GM21717 (cell line): ENCODE results near the gene THSD7A.

ENCODE experiments used
- ATAC-seq: cut with Tn5 transposase; IDR thresholded peaks from one replicate; pipeline ENCODE4 v1.9.1; 2021; ENCODE audit warnings: mild to moderate bottlenecking, moderate library complexity; ENCODE audit not compliant: unreplicated experiment

The THSD7A gene

DNA sequence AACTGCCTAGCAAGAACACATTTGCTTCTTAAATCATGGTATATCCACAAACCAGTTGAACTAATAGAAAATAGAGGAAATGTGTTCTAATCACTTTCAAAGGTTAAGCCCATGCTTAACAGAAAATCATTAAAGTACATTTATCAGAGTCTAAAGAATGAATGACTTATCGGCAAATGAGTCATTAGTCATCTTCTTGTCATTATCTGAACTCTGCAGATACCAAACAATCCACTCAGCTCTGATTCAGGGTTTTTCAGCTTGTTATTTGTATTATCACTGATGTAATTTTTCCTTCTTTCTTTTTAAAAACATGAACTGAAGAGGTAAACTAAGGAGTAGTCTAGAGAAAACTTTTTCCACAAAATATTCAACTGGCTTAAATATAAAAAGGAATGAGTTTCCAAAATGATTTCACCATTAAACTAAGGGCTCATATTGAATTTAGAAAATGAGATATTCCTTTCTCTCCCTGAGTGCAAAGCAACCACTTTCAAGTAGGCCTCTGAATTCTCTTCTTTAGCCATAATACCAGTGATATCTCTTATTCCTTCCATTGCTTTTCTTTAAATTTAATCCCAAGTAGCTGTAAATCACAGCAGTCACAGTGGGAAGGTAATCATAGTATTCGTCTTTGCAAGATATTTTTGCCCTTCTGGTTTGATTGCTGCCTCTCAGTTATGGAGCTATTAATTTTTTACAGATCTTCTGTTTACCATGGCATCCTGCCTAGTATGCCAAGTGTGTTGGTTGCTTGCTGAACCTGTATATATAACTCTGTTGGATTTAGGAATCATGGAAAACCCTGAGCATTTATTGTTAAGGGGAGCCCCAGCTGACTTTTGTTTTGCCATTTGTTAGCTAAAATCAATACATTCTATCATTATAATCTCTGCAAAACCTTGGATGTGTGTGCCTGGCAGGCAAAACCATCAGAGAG lies 125.1 kb downstream of the THSD7A start:
- ATAC-seq: no peak

DNA sequence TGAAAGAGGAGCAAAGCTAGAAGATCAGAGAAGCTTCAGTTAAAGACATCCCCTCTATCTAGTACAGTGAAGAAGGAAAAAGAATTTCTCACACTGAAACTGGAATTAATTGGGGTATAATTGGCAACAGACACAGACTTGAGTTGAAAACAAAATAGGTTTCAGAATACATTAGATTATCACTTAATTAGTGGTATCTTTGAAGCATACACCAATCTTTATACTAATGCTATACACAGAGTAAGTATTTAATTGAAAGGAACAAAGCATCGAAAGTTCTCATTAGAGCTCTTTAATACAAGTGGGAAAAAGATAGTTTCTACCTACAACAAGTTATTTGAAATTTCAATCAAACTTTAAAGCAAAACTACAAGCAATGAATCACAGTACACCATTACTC lies 128.2 kb downstream of the THSD7A start:
- no peak for ATAC-seq

DNA sequence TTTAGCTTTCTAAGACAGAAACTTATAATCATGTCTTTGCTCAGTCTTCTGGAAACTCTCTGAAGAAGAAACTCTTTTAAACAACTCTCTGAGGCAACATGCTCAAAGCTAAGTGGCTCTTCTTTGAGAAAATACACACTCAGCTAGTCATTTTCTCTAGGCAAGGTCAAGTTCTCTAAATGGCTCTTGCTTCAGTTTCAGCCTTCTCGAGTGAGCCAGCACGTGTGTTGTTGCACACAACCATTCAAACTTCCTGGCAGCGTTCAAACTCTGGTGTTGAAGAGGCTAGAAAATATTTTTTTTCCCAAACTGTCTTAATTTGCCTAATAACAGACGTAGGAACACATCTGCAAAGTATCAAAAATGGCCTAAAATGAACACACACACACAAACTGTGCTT lies 129.1 kb downstream of the THSD7A start:
- ATAC-seq: no peak

DNA sequence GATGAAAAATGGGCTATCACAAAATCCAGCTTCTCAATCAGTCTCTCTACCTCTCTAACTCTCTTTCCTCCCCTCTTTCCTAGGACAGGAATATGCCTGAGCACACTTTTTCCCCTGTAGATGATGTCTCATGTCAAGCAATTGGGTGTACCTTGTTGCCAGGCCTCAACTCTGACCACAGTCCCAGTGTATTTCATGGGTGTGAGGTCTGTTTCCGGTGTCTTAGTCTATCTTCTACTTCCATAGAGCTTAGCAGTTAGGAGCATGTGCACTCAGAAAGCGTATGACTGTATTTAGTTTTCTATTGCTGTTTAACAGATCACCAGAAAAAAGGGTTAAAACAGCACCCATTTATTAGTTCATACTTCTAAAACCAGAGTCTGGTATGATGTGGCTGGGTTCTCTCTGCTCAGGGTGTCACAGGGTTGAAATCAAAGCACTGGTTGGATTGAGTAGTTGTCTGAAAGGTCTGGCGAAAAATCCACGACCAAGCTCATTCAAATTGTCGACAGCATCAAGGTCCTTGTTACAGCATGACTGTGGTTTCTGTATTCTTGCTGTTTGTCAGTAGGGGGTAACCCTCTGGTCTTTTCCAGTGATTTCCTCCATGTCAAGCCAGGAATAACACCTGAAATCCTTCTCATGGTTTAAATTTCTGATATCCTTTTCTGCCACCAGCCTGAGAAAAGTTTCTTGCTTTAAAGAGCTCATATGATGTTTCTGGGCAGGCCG lies 130.0 kb downstream of the THSD7A start:
- ATAC-seq: no peak

DNA sequence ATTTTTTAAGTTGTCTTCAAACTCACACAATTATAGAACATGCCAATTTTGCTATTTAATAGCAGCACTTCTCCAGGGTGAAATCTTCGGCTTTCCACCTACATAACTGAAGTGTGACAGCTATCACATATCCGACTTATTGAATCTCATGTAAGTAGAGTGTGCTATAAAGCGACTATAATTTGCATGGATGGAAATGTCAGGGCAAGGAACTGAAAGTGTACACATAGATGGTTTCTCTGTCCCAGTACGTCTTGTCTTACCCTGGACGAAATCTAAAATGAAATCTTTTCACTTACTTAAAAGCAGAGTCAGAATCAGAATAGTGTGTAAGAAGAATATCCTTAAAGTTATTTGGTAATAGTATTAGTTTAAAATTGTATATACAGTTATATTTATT lies 132.3 kb downstream of the THSD7A start:
- ATAC-seq: no peak

DNA sequence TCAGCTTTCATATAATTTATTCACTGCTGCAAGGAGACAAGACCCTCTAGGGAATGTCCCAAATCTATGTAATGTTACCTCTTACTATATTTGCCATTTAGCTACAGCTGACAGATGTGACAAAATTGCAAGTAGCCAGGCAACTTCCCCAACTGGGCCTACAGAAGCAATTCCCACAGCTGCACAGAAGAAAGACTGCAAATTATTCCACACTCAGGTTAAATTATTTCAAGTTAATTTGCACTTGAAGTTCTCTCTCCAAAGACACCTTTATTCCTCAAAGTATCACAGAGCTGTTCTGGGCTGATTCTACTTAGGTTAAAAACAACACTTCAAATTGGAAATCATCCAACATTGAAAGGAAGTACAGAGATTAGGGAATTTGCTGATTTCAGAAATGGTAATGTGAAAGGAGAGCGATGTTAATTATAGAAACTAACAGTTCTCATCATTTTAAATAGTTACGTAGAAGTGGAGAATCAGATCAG lies 133.6 kb downstream of the THSD7A start:
- ATAC-seq: no peak

DNA sequence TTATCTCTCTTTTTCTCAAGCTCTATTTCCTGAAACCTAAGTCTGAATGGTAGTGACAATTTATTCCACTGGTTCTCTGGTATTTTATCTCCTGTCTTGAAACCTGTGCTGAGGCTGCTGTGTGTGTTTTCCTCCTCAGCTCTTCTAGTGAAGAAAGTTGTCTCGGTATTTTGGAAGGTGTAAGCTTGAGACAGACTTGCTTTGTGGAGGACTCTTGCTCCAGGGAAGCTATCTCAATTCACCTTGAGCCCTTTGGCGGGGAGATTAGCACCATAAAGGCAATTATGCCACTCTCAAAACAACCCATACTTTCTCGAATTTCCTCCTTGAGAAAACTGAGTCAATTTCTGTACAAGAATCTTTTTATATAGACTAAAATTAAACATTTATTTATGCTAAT lies 141.6 kb downstream of the THSD7A start:
- no peak for ATAC-seq

DNA sequence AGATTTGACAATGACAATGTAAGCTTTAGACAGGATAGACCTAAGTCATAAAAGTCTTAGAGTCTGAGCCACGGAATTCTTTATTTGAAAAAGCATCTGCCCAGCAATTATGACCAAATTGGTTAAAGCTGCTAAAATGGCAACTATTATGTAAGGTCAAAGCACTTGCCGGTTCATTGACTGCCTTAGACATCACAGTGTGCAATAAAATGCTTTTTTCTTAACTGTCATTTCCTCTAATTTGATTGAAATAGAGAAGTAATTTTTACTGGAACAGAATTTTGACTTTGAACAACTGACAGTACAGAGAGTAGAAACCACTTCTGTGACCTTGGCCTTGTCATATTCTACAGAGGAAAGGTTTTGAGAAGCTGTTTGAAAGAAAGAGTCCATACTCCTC lies 142.9 kb downstream of the THSD7A start:
- ATAC-seq: no peak

DNA sequence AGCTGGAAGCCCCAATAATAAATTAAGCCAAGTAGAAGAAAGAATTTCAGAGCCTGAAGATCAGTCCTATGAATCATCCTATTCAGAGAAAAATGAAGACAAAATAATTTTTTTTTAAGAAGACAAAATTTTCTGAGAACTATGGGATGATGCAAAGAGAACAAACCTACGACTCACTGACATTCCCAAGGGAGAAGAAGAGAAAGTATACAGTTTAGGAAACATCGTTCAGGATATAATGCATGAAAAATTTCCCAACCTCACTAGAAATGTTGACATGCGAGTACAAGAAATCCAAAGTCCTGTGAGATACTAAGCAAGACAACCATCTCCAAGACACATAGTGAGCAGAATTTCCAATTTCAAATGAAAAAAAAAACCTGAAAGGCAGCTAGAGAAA lies 150.5 kb downstream of the THSD7A start:
- ATAC-seq: no peak

DNA sequence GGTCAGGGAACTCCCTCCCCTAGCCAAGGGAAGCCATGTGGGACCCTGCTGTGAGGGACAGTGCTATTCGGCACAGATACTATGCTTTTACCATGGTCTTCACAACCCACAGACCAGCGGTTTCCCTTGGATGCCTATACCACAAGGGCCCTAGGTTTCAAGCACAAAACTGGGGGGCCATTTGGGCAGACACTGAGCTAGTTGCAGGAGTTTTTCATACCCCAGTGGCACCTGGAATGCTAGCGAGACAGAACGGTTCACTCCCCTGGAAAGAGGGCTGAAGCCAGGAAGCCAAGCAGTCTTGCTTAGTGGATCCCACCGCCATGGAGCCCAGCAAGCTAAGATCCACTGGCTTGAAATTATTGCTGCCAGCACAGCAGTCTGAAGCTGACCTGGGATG lies 156.8 kb downstream of the THSD7A start:
- ATAC-seq: no peak

DNA sequence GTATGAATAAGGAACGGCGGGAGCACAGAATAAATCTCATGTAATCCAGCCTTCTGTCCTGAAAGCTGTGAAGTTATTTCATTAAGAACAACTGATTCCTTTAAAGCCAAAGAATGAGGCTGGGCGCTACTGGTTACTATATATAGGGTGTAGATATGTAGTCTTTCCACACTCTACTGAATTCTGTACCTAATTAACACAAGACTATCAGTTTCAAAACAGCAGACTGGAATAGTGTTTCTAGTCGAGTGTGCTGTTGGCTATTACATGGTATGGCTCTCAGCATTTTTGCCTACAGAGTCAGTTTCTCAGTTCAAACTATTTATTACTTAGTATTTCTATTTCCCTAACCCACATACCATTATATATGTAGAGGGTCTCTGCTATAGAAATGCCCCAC lies 163.3 kb downstream of the THSD7A start:
- no peak for ATAC-seq

DNA sequence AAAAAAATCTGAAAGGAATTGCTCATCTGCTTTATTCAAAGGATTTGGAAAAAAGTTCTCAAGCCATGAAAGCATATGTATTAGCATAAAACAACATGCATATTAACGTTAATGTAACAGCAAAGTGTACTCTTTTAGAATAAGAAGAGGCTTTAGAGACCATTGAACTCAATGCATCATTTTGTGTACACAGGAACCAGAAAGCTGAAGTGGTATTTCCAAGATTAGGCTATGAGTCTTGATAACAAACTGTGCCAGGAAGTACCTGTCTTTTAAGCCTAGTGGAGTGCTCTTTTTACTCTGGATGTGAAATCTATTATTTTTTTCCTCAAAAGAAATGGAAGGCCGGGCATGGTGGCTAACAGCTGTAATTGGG lies 164.2 kb downstream of the THSD7A start:
- ATAC-seq: no peak

DNA sequence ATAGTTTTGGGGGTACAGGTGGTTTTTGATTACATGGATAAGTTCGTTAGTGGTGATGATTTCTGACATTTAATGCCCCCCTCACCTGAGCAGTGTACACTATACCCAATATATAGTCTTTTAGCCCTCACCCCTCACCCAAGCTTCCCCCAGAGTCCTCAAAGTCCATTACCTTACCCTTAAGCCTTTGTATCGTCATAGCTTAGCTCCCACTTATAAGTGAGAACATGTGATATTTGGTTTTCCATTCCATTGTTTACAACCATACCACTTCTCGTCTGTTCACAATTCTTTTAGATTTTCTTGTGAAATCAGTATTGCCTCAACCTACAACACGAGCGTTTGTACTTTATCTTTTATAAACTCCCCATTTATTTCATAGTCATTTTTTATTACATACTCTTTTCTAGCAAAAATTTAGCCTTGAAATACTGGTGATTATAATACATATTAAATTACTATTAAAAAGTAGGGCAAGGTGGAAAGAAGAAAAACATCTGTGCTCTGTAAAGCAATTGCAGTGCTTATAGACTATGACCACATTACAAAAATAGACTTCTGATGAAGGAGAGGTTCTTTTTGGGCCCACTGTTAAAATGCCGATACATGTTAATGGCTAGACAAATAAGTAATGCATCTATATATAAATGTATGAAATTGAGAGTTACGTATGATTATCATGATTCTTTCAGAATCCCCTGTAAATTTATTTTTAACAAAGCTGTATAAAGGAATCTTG lies 164.8 kb downstream of the THSD7A start:
- no peak for ATAC-seq

DNA sequence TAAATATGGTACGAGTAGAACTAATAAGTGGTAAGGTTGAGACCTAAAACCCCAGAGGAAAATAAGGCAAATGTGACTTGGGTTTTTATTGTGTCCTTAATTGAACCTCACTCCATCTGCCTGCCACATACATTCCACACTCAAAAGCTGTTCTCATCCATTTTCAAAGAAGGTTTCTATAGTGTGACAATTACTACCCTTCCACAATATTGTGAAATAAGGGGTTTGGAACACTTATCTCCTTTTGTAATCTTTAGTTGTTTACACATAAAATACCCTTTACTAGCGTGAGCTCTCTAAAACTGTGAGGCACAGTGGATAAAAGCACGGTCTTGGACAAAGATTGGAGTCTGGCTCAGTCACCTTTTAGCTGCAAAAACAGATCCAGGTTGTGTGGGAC lies 166.6 kb downstream of the THSD7A start:
- ATAC-seq: no peak

DNA sequence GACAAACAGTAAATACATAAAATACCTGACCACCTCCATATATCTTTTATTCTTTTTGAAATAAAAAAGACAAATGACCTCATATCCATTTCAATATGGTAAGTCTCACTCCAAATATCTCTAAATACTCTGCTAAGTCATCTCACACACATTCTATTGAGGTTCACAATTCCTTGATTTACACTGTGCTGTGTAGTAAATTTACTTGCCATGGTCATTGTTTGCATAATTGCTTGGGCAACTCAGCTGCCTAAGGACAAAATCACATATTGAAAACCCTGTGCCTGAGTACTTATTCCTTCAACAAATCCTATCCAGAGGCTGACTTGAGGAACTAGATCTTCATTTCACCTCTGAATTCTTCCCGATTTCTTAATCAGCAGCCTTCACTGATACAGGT lies 176.4 kb downstream of the THSD7A start:
- no peak for ATAC-seq

DNA sequence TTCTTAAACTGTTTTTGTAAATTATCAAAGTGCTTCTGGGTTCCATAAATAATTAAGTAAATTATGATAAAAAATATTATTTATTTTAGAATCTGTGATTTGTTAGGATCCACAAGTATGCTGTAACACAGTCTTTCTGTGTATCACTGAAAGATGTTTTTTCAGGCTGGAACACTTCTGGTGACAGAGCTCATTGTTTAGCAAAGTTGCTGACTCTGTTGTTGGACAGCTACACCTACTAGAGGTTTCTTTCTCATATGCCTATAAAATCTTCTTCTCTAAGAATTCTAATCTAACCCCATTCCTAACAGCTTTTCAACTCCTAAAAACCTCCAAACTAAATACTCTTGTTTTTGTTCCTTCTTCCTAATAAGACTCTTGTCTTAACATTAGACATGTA lies 176.8 kb downstream of the THSD7A start:
- ATAC-seq: no peak

DNA sequence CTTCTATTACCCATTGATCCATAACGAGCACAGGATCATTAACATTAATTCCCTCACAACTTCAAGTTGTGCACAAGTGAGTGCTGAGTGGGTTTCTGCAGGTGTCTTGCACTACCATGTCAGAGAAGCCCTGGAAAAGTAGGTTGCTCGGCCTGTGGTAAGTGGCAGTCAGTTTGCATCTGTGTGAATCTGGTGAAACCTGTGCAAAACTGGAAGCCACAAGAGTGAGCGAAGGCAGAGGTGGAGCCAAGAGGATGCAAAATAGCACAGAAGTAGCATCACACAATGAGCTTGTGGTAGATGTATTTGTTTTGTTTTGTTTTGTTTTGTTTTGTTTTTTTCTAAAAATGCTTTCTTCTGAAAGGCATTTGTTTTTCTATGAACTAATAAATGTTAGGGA lies 181.5 kb downstream of the THSD7A start:
- no peak for ATAC-seq

DNA sequence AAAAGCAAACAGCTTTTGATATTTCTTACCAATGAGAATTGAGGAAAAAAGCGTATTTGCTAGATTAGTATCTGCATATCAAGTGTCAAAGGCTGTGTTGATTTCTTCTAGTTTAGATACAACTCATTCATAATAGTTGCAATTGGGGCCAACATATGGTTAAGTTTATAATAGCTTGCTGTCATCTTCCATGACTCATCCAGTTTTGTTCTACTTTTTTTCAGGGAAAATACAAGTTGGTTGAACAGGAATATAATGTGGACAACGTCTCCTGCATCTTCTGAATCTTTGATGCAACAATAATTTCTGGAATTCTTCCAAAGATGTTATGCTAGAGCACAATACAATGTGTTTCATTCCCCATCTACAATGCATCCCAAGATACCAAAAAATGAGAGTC lies 182.0 kb downstream of the THSD7A start:
- no peak for ATAC-seq

DNA sequence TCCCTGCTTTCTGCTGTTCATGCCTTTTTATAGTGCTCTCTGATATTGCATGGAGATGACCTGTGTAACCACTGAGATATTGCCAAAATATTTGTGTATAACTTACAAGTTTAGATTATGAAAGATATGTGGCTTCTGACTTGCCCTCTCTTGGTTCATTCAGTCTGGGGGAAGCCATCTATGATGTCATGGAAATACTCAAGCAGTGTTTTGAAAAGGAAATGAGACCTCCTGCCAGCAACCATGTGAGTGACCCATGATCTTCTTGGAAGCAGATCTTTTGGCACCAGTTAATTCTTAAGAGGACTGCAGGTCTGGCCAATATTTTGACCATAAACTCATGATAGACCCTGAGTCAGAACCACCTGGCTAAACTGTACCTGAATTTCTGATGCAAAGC lies 183.0 kb downstream of the THSD7A start:
- no peak for ATAC-seq

DNA sequence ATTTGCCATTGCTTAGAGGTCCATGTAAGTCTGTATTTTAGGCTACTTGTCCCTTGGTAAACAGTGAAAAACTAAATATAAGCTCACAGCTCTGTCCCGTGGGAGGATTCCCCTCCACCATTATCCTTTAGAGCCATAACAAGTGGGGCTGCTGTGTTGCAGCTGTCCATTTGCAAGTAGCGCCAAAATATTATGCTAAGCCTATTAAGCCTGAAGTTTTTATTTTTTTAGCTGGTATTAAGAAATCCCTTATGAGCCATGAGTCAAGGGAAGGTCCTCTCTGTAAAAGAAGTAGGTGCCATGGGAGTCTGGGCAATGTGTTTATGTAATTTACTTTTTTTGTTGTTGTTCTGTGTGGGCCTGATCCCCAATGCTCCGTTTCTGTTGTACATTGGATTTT lies 183.9 kb downstream of the THSD7A start:
- no peak for ATAC-seq

DNA sequence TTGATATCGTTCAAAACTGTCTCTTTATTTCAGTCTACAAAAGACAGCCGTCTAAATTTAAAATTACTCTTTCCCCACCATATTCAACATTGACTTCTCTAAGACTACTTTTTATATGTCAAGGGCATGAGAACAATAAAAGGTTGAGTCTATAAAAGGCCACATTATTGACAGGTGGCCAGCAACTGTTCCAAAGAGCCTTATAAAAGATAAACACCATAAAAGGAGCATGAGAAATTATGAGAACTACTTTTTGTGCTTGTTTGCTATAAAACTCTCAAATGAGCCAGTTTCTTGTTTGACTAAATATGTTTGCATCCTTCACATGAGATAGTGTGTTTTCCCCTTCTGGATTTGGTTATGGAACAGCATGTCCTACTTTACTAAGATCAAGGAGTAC lies 189.2 kb downstream of the THSD7A start:
- no peak for ATAC-seq

DNA sequence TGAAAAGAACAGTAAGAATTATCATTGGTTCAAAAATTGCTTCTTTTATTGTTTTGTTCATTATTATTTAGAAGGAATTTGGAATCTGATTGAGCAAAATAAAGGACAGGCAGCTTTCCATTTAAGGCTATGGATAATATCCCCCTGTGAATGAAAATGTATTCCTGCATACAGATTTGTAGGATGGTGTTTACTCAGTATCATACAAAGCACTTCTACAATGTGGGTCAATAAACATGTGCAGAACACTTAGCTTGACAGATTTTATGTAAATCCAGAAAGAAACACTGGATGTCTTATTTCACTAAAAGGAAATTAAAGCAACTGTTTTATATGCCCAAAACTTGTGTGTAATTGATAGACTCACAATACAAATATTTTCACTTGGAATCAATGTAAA lies 189.7 kb downstream of the THSD7A start:
- no peak for ATAC-seq
